AG10803 (cell line): ENCODE measurements around the gene DKKL1.
A peak's percentile ranks its signal among the peaks of the same experiment; 100 is the strongest.

Experiments
- DNase-seq: peaks from one replicate; pipeline ENCODE4 v3.0.0; 2010; ENCODE audit warnings: low read depth
- H3K4me3 ChIP-seq: 2 replicates; pipeline ENCODE4 v1.5.1; 2011; ENCODE audit warnings: mild to moderate bottlenecking, low read length, control low read depth
- TF ChIP-seq, protein P1 (sequence below): conservative IDR thresholded peaks from 2 replicates; pipeline ENCODE4 v1.5.1; 2011; ENCODE audit warnings: mild to moderate bottlenecking, low read length, control low read depth, inconsistent platforms

The DKKL1 gene

DNA sequence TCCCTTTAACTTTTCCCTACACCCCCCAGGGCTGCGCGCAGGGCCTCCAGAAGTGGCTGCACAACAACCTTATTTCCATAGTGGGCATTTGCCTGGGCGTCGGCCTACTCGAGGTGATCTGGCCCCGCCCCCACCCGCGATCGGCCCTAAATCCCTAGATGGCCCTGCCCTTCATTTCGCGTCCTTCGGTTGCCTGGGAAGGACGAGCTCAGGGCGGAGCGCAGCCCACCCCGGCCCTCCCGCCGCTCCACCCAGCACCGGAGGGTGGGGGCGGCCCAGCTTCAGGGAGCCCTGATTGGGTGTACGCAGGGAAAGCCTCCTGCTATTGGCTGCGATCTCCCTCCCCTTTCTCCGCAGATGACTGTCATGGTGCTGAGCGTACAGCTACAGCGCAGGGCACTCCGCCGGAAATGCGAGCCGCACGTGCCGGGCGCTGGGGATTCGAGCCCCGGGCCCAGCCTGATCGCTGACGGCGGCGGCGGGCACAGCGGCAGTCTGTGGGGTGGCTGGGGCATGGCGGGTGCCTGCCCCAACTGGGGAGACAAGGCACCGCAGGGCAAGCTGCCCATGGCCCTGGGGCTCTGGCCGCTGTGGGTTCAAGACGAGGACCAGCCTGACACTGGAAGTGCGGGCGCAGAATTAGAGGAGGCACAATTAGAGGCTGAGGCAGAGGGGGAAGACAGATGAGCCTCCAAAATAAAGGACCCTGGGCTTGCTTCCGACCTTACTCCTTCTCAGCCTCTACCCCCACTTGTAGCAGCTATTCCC lies 24.2 kb upstream of the DKKL1 start:
- TF ChIP-seq, protein P1, sequence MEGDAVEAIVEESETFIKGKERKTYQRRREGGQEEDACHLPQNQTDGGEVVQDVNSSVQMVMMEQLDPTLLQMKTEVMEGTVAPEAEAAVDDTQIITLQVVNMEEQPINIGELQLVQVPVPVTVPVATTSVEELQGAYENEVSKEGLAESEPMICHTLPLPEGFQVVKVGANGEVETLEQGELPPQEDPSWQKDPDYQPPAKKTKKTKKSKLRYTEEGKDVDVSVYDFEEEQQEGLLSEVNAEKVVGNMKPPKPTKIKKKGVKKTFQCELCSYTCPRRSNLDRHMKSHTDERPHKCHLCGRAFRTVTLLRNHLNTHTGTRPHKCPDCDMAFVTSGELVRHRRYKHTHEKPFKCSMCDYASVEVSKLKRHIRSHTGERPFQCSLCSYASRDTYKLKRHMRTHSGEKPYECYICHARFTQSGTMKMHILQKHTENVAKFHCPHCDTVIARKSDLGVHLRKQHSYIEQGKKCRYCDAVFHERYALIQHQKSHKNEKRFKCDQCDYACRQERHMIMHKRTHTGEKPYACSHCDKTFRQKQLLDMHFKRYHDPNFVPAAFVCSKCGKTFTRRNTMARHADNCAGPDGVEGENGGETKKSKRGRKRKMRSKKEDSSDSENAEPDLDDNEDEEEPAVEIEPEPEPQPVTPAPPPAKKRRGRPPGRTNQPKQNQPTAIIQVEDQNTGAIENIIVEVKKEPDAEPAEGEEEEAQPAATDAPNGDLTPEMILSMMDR, result no peak
- H3K4me3 ChIP-seq, result peak overlapping the region; percentile 29
- DNase-seq, result peak; percentile 78

DNA sequence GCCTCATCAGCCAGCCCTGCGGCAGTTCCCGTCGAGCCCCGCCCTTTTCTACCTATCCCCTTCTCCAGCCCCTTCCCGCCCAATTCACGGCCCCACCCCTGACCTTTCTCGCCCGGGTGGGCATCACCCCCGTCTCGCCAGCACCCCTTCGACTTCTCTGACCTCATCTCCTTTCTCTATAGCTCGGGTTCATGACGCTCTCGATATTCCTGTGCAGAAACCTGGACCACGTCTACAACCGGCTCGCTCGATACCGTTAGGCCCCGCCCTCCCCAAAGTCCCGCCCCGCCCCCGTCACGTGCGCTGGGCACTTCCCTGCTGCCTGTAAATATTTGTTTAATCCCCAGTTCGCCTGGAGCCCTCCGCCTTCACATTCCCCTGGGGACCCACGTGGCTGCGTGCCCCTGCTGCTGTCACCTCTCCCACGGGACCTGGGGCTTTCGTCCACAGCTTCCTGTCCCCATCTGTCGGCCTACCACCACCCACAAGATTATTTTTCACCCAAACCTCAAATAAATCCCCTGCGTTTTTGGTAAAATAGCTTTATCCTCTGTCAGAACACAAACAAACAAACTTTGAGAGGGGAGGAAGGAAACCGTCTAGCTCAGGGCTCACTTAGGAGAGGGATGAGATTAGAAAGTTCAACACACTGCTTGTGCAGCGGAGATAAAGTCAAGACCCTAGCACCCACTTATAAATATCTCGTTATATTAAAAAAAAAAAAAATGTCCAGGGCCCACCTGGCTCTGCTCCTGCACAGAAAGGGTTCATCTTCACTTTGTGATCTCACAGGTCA lies 23.4 kb upstream of the DKKL1 start:
- no peak for DNase-seq
- no peak overlapping the region for H3K4me3 ChIP-seq
- TF ChIP-seq, protein P1, result no peak

DNA sequence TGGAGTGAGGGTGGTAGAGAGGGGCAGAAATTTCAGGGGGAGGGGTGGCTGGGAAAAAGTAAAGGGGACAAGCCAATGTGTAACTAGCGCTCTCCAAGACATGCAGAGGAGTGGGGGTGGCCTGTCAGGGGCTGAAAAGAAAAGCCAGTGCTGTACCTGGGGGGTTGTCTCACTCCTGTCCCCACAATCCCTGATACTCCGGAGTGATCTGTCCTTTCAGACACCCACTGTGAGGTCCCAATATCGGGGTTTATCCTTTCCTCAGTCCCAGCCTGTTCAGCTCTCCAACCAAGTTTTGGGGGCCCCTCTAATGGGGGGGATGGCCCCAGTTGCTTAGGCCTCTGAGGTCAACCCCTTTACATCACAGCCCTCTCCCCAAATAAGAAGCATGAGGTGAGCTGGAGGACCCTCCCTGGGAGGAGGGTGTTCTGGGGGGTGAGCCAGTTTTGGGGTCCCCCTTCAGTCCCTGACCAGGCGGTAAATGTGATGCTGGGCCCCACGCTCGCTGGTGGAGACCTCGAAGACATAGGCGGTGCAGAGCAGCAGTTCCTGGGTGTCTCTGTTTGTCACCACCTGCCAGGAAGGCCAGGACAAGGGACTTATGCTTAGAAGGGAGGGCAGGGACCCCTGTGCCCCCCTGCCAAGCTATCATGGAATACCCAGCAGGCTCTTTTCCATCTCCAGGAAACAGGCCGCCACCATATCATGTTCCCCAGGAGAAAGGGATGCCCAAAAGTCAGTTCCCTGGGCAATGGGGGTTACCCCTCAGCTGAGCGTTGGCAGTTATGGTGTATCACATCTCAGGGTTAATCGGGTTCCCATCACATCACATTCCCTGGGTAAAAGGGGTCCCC lies 22.6 kb upstream of the DKKL1 start:
- H3K4me3 ChIP-seq, result no peak overlapping the region
- DNase-seq, result no peak
- TF ChIP-seq, protein P1, result no peak

DNA sequence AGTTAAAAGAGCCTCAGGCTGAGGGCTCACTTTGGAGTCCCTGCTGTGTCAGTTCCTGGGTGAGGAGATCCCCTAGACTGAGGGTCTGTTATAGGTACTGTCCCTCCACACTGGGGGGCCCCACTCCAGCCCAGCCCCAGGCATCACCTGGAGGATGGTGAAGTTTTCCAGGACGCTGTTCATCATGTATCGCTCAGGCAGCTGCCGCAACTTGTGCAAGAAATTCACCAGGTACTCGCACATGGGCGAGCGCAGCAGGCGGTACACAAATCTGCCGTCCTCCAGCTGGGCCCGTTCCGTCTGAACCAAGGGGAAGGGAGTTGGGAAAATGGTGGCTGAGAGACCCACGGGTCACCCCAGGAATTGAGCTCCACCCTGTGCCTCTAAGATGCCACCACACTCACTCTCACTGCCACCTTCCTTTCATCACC lies 21.4 kb upstream of the DKKL1 start:
- TF ChIP-seq, protein P1, result no peak
- no peak for DNase-seq
- H3K4me3 ChIP-seq, result no peak overlapping the region

DNA sequence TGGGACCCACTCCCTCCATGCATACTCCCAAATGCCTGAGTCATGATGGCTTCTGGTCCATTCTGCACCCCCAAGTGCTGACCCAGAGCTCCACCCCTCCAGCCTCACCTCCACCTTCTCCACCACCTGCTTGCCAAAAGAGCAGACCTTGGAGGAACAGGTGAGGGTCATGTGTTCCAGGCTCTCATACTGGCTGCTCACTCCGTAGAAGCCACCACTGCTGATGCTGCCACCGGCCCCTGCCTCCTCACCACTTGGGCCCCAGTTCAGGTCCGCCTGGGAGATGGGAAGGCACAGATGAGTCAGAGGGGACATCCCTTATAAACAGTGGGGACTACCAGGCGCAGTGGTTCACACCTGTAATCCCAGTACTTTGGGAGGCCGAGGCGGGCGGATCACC lies 20.6 kb upstream of the DKKL1 start:
- TF ChIP-seq, protein P1, result no peak
- no peak overlapping the region for H3K4me3 ChIP-seq
- DNase-seq, result no peak

DNA sequence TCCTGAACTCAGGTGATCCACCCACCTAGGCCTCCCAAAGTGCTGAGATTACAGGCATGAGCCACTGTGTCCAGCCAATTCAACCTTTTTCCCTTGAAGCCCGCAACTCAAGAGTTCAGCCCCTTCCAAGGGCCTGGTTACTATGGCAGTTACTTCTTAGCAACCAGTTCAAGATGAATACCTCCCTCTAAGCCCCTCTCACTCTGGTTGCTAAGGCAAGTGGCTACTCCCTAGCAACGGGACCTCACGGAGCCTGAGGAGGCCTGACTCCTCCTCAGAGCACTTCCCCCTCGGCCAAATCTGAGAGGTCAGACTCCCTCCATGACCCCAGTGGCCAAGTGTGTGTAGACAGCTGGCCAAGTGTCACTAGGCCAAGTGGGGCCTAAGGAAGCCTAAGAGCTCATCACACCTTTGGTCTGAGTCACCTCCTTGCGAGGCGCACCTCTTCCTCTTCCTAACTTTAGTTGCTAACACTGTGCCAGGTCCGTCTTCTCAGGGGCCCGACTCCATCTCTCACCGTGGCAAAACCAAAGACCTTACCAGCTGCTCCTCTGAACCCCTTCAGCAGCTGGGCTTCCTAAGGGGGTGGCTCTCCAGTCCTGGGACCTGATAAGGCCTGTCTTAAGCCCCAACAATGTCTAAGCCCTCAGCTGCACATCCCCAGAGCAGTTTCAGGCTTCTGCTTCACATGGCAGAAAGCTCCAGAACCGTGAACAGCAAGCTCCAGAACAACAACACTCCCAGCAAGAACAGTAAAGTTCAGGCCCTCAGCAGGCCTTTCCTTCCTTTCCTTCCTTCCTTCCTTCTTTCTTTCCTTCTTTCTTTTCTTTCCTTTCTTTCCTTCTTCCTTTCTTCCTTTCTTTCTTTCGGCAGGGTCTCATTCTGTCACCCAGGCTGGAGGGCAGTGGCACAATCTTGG lies 18.9 kb upstream of the DKKL1 start:
- DNase-seq, result no peak
- TF ChIP-seq, protein P1, result no peak
- no peak overlapping the region for H3K4me3 ChIP-seq
